ENCODE data around the gene RNF186.
"Not testable (repeated sequence)": the region's sequence is repeated elsewhere in the genome, so short reads cannot be mapped to it uniquely, and the experiment has no call there.

Gene RNF186

GRCh38 chr1:19814681-19815503, at the start of gene RNF186:
TSS of gene RNF186 (minus strand) at chr1:19815283. CDS start at chr1:19815101, 182 bp downstream.
- no peak for DNase-seq

GRCh38 chr1:19864570-19865160, 49.6 kb upstream of the RNF186 start:
- DNase-seq = no peak

GRCh38 chr1:19862944-19863343, 47.9 kb upstream of the RNF186 start:
- DNase-seq = no peak

- no peak for DNase-seq
Measured at GRCh38 chr1:19861842-19862530, 46.9 kb upstream of the RNF186 start.

- DNase-seq = no peak
Measured at GRCh38 chr1:19861034-19861433, 46.0 kb upstream of the RNF186 start.

GRCh38 chr1:19860418-19860817, 45.3 kb upstream of the RNF186 start:
- DNase-seq = no peak

DNA sequence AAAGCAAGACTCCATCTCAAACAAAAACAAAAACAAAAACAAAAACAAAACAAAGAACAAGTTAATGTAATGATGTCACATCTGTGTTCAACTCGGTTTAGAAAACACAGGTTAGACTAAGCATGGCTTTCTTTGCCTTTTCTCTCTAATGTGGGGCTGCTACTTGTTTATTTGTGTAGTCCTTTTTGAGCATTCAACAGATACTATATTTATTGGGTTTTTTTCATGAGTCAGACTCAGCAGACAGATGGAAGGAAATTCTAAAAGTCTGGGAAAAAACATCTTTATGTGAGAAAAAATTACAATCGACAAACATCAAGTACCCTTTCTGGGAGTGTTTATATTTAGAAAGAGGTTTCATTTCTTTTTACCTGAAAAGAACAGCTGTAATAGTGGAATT, 44.8 kb upstream of the RNF186 start:
- no peak for DNase-seq

DNA sequence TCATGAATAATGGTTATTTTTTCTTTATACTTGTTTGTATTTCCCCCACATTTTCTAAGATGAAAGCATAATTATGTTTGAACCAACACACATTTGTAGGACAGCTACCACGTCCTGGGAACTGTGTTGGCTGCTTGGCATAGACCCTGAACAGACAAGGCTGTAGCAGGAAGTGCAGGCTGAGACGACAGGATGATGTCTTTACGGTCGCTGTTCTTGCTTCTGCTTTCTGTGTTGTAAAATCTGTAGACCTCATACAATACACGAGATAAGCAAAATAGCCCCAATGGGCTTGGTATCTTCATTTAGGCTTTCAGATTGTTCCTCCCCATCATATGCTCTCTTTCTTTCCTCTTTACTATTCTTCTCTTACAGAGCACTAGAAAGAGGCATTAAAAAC, 43.8 kb upstream of the RNF186 start:
- DNase-seq = no peak

DNA sequence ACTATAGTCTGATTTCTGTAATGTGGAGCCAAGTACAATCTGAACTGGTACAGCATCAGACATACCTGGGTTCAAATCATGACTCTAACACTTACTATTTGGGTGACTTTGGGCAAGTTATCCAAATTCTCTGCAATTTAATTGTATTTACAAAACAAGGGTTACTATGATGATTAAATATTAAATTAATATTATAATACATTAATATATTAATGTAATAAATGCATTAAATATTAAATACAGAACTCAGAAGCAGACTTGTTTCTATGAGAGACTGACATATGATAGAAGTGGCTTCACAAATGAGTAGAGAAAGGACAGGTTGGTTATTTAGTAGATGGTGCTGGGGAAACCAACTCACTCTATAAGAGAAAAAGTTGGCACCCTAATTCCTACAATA, 39.8 kb upstream of the RNF186 start:
- DNase-seq = no peak

GRCh38 chr1:19852036-19852435, 37.0 kb upstream of the RNF186 start:
- no peak for DNase-seq

DNA sequence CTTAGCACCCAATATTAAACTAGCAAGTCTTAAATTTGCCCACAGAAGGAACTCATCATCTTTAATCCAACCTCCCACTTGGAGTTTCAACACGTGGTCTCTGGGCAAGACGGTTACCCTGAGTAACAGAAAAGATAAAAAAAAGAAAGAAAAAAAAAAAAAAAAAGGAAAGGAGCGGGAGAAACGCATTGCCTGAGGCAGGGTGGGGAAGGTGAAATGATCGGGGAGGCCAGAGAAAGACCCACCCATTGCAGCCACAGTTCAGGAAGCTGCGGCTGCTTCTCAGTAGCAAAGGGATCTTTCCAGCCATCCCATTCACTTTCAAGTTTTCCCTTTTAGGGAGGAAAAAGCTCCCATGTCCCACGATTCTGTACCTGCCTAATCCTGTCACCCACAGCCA, 35.1 kb upstream of the RNF186 start:
- DNase-seq = no peak

DNA sequence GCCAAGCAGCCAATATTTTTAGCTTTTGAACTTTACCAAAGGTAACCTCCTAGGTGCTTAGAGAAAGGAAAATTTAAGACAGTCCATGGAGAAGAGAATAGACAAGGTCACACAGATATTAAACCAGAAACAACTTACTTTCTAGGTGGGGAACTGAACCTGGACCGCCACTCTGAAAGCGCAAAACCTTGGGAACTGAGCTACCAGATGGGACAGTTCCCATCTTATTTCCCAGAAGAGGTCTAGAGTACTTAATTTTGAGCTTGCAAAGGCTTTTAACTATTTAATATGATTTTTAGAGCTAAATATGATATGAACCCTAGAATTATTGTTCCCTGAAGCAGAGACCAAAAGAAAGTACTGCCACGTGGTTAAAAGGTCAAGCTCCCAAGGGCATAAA, 34.2 kb upstream of the RNF186 start:
- not testable (repeated sequence) for DNase-seq

DNA sequence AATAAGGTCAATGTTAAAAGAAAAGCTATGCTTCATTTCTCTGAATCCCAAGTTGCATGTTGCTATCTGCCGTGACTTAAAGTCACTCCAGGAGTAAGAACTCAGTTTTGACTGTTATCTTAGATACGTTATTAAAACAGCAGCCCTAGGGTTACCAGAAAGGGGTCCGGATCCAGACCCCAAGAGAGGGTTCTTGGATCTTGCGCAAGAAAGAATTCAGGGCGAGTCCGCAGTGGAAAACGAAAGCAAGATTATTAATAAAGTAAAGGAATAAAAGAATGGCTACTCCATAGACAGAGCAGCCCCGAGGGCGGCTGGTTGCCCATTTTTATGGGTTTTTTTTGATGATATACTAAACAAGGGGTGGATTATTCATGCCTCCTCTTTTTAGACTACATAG, 32.3 kb upstream of the RNF186 start:
- not testable (repeated sequence) for DNase-seq

GRCh38 chr1:19846338-19846737, 31.3 kb upstream of the RNF186 start:
- no peak for DNase-seq

DNA sequence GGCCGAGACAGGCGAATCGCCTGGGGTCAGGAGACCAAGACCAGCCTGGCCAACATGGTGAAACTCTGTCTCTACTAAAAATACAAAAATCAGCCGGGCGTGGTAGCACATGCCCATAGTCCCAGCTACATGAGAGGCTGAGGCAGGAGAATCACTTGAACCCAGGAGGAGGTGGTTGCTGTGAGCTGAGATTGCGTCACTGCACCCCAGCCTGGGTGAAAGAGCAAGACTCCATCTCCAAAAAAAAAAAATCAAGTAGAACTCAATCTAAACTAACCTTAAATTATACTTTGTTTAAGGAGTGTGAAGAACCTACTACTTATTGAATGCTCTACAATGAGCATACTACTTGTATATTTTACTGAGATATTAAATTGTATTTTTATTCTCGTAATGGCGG, 30.5 kb upstream of the RNF186 start:
- DNase-seq = no peak

- no peak for DNase-seq
Measured at GRCh38 chr1:19844731-19845495, 29.8 kb upstream of the RNF186 start.

DNA sequence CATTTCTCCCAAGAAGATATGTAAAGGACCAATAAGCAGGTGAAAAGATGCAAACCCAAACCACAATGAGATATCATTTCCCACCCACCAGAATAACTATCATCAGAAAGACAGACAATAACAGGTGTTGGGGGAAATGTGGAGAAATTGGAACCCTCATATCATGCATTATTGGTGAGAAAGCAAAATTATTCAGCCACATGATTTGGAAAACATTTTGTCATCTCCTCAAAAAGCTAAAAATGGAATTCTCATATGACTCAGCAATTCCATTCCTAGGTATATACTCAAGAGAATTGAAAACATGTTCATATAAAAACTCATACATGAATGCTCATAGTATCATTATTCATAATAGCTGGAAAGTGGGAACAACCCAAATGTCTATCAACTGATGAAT, 25.1 kb upstream of the RNF186 start:
- DNase-seq = no peak

DNA sequence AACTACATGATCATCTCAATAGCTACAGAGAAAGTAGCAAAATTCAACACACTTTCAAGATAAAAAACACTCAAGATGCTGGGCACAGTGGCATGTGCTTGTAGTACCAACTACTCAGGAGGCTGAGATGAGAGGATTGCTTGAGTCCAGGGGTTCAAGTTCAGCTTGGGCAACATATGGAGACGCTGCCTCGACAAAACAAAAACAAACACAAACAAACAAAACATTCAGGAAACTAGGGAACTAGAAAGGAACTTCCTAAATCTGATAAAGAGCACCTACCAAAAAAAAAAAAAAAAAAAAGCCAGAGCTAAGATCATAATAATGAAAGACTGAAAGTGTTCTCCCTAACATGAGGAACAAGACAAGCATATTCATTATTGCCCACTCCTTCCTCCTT, 22.8 kb upstream of the RNF186 start:
- DNase-seq = no peak

DNA sequence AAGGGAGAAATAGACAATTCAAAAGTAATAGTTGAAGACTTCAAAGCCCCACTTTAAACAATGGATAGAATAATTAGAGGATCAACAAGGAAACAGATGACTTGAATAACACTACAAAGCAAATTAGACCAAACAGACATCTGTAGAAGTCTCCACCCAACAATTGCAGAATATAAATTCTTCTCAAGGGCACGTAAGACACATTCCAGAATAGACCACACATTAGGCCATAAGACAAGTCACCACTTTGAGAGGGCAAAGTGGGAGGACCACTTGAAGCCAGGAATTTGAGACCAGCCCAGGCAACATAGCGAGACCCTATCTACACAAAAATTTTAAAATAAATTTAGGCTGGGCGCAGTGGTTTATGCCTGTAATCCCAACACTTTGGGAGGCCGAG, 20.5 kb upstream of the RNF186 start:
- no peak for DNase-seq

DNA sequence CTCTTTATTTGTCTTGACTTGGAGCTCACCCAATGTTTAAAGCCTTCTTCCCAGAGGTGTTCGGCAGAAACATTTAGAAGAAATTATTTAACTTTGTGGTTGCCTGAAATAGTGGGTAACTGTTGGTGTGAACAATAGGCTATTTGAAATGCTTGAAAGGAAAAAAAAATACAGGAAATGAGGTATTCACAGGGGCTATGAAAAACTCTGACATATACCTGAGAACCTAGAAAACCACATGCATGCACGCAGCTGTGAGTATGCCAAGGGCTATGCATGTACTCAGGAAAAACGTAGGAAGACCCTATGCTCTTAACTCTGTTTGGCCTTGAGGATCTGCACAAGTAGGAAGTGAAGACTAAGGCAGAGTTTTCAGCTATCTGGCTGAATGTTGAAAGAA, 16.4 kb upstream of the RNF186 start:
- no peak for DNase-seq

DNA sequence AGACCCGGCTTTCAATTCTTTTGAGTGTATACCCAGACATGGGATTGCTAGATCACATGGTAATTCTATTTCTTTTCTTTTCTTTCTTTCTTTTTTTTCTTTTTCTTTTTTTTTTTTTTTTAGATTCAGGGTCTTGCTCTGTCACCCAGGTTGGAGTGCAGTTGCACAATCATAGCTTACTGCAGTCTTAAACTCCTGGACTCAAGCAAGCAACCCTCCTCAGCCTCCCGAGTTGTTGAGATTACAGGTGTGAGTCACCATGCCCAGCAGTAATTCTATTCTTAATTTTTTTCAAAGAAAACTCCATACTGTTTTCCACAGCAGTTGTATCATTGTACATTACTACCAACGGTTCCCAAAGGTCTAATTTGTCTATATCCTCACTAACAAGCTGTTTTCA, 13.5 kb upstream of the RNF186 start:
- no peak for DNase-seq

- DNase-seq = no peak
Measured at GRCh38 chr1:19825298-19825697, 10.2 kb upstream of the RNF186 start.

DNA sequence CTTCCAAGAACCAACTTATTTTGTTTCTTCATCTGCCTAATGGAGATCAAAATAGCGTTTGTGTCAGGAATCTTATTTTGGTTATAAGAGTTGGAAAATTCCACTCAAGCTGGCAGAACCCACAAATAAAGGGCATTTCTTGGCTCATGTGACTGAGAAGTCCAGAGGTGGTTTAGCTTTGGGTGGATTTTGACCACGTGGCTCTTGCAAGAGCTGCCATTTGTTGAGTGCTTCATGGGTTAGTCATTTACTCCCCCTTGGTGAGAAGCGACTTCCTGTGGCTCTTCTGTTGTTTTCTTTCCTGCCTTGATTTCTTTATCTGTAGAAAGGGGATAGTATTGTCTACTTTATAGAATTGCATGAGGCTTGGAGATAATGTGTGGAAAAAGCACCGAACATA, 9.5 kb upstream of the RNF186 start:
- no peak for DNase-seq
